ENCODE results near the gene UBL3. TPM values are rescaled to one million over a fixed set of nuclear protein-coding genes. Genes with fewer than 3 reads are reported as not detected.

The UBL3 gene
- total RNA-seq, 2 experiments from 2014 or later = 10.7 to 11.1 TPM

GRCh38 chr13:29782798-29783197 is 67.6 kb downstream of the UBL3 start:
- POLR2A ChIA-PET = interaction anchor here (1.2 to 1.6 kb wide), 2 partner anchors 67 to 332 kb away, joined by 3 to 4 read pairs; no protein-coding TSS in a partner anchor
- CTCF ChIA-PET = interaction anchor here (1.2 to 1.6 kb wide), 2 partner anchors 14 to 332 kb away, joined by 4 to 5 read pairs; no protein-coding TSS in a partner anchor

- POLR2A ChIA-PET = no interaction called here
- CTCF ChIA-PET = interaction anchor here (2.3 kb wide), 1 partner anchor 339 kb away, joined by 10 read pairs; no protein-coding TSS in a partner anchor
Observed at GRCh38 chr13:29774830-29775229, 75.6 kb downstream of the UBL3 start.

GRCh38 chr13:29771247-29771646 is 79.2 kb downstream of the UBL3 start:
- ChIA-PET POLR2A (interaction anchor here (1.0 kb wide), 1 partner anchor 344 kb away, joined by 3 read pairs; no protein-coding TSS in a partner anchor), CTCF (interaction anchor here (0.5 to 4.2 kb wide), 8 partner anchors 66 to 724 kb away, joined by 3 to 40 read pairs (median 4); partner anchors contain the start of gene UBL3)

DNA sequence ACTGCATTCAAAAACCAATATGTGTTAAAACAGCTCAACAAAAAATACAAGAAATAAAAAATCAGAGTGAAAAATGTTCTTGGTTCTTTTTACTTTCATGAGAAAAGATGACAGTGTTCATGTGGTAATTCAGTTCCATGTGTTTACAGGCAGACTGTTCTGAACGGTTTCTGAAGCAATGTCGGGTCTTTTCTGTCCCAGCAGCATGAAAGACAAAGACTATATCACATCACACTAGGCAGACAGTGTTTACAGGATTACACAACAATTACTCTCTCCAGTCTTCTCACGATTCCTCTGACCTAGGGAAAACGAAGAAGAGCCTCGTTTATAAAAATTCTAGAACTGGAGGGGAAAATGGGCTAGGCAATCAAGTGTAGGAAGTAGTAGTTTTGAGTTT is 83.4 kb downstream of the UBL3 start:
- POLR2A ChIA-PET = no interaction called here
- CTCF ChIA-PET = no interaction called here

GRCh38 chr13:29763436-29764180 is 86.8 kb downstream of the UBL3 start:
- ChIA-PET CTCF (interaction anchor here (1.6 kb wide), 1 partner anchor 32 kb away, joined by 3 read pairs; no protein-coding TSS in a partner anchor), POLR2A (no interaction called here)

DNA sequence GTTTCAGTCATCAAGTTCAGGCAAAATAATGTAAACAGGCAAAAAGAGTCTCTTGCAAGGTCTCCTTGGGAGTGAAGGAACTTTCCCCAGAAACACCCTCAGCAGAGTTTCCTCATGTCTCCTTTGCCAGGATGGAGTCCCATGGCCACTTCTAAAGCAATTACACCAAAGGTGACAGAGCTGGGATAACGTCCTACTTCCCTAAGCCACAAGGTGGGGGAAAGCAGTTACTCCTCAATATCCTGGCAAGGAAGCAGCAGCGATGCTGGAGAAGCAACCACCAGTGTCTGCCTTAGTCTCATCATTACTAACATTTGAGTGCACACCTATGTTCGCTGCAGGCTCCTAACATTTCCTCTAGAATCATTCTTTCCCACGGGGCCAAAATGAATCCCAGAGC is 88.6 kb downstream of the UBL3 start:
- CTCF ChIA-PET = no interaction called here
- POLR2A ChIA-PET = no interaction called here

- POLR2A ChIA-PET = no interaction called here
- CTCF ChIA-PET = no interaction called here
Observed at GRCh38 chr13:29761160-29761559, 89.3 kb downstream of the UBL3 start.

- ChIA-PET POLR2A (no interaction called here), CTCF (no interaction called here)
Observed at GRCh38 chr13:29760544-29760943, 89.9 kb downstream of the UBL3 start.

DNA sequence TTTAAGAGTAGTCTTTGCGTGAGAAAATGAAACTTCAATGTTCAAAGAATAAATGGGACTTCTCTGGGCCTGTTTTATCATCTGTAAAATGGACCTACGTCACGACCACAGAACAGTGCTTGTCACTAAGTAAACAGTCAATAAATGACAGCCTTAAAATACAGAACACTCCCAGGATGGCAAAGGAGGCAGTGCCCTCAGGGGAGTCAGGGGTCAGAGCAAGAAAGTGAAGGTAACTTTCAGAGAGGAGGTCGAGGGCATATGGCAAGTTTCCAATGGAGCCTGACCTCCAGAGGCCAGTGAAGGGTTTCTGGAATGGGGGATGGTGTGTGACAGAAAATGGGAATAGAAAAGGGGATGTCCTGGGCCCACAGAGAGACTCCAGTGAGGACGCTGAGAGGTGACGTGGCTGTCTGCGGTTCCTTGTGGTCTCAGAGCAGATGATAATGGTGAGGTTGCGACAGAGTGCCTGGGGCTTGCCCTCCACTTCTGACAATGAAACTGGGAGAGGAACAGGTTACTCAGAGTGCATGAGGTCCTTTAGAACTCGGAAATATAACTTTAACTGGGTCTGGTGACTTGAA is 91.8 kb downstream of the UBL3 start:
- ChIA-PET POLR2A (interaction anchor here (1.5 kb wide), 1 partner anchor 163 kb away, joined by 3 read pairs; the partner anchor contains the start of gene SLC7A1), CTCF (interaction anchor here (0.8 kb wide), 1 partner anchor 10 kb away, joined by 3 read pairs; no protein-coding TSS in a partner anchor)

GRCh38 chr13:29756506-29756905 is 93.9 kb downstream of the UBL3 start:
- ChIA-PET CTCF (interaction anchor here (1.2 kb wide), 1 partner anchor 359 kb away, joined by 3 read pairs; no protein-coding TSS in a partner anchor), POLR2A (interaction anchor here (1.1 kb wide), 1 partner anchor 357 kb away, joined by 14 read pairs; no protein-coding TSS in a partner anchor)

DNA sequence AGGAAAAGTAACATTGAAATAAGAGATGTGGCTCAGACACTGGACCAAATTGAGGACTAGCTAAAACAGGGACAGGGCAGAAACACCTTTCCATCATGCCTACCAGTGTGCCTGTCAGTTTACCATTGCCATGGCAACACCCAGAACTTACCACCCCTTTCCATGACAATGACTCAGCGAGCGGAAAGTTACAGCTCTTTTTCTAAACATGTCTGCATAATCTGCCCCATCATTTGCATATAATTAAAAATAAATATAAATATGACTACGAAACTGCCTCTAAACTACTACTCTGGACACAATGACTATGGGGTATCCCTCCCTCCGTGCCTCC is 96.0 kb downstream of the UBL3 start:
- POLR2A ChIA-PET = no interaction called here
- CTCF ChIA-PET = no interaction called here

DNA sequence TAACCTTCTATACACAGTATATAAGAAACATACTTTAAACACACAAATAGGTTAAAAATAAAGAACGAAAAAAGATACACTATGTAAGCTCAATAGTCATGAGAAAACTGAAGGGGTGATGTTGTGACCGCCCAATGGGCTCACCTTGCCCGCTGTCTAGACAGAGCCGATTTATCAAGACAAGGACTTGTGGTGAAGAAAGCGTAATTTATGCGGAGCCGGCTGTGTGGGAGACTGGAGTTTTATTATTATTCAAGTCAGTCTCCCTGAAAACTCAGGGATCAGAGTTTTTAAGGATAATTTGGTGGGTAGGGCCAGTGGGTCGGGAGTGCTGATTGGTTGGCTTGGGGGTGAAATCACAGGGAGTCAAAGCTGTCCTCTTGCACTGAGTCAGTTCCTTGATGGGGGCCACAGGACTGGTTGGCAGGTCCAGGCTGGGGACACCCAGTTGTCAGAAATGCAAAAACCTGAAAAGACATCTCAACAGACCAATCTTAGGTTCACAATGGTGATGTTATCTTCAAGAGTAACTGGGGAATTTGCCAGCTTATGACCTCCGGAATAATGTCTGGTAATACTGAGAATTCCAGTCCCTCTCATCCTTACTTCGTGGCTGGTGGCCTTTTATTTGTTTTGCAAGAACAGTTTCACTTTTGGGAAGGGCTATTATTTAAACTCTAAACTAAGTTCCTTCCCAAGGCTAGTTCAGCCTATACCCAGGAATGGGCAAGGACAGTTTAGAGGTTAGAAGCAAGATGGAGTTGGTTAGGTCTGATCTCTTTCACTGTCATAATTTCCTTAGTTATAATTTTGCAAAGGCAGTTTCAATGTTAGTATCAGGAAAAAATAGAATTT is 96.6 kb downstream of the UBL3 start:
- CTCF ChIA-PET = interaction anchor here (0.6 to 0.7 kb wide), 2 partner anchors 14 to 93 kb away, joined by 3 read pairs; no protein-coding TSS in a partner anchor
- POLR2A ChIA-PET = no interaction called here

- ChIA-PET CTCF (interaction anchor here (1.1 kb wide), 1 partner anchor 97 kb away, joined by 3 read pairs; no protein-coding TSS in a partner anchor), POLR2A (no interaction called here)
Observed at GRCh38 chr13:29752175-29752574, 98.2 kb downstream of the UBL3 start.

DNA sequence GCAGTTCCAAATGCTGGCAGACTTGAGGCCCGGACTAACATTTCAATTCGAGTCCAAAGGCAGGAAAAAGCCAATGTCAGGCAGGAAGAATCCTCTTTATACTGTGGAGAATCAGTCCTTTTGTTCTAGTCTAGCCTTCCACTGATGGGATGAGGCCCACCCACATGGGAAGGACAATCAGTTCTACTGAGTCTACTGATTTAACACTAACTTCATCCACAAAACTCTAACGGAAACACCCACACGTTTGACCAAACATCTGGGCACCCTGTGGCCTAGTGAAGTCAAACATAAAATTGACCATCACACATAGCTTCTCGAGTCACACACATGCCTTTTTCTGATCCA is 100.3 kb downstream of the UBL3 start:
- POLR2A ChIA-PET = interaction anchor here (0.5 kb wide), 1 partner anchor 1063 kb away, joined by 4 read pairs; no protein-coding TSS in a partner anchor

GRCh38 chr13:29749401-29750182 is 100.8 kb downstream of the UBL3 start:
- CTCF ChIA-PET = no interaction called here
- POLR2A ChIA-PET = interaction anchor here (0.5 kb wide), 1 partner anchor 1064 kb away, joined by 4 read pairs; no protein-coding TSS in a partner anchor

More for the DNA sequence above, 100.3 kb downstream of the UBL3 start:
- CTCF ChIA-PET = no interaction called here

- CTCF ChIA-PET = no interaction called here
Observed at GRCh38 chr13:29748097-29748496, 102.3 kb downstream of the UBL3 start.

DNA sequence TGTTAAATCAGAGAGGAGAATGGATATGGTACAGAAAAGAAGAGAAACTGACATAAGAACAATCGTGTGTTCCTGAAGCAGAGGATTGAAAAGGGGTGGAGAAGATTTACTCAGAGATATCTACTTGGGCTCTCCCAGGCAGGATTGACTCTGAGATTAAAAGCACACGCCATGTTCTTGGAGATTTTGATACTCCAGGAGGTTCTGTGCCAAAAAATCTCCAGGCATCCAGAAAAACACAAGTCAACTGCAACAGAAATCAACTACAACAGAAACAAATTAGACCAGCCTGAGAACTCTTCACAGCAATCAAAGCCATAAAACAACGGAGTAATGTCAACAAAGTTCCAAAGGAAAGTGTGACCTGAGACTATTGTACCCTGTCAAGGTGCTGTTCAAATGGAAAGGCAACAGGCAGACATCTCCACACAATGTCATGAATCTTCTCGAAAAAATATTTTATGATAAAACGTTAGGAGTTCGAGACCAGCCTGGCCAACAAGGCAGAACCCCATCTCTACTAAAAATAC is 104.2 kb downstream of the UBL3 start:
- POLR2A ChIA-PET = no interaction called here
- CTCF ChIA-PET = no interaction called here

More at GRCh38 chr13:29748097-29748496, 102.3 kb downstream of the UBL3 start:
- POLR2A ChIA-PET = no interaction called here

GRCh38 chr13:29745704-29746103 is 104.7 kb downstream of the UBL3 start:
- ChIA-PET POLR2A (no interaction called here), CTCF (no interaction called here)

All from activated CD8-positive, alpha-beta memory T cell treated with anti-CD3 and anti-CD28 coated beads for 36 hours (primary cell).